Endometrial microvascular endothelial cells (primary cell): ENCODE results near the gene ARFGAP3. TPM values are rescaled to one million over a fixed set of nuclear protein-coding genes. Genes with fewer than 3 reads are reported as not detected.
"Not testable (repeated sequence)": the region's sequence is repeated elsewhere in the genome, so short reads cannot be mapped to it uniquely, and the experiment has no call there.

Experiments
- in situ Hi-C: cut with HindIII; loops from 2 replicates; pipeline ENCODE4 v1.10.0; 2017; ENCODE audit warnings: low sequenced_read_pairs, low pct_unique_long_range_greater_than_20kb; ENCODE audit errors: inconsistent ontology term
- total RNA-seq: library from RNA; depleted of rRNA; stranded (reverse); fragments of >200 nt; gene quantifications from one replicate; pipeline ENCODE4 v1.2.3, GENCODE V29; 2015; ENCODE audit errors: inconsistent ontology term

ARFGAP3 gene
- total RNA-seq, 1 donor from 2014 or later: 49.6 TPM

DNA sequence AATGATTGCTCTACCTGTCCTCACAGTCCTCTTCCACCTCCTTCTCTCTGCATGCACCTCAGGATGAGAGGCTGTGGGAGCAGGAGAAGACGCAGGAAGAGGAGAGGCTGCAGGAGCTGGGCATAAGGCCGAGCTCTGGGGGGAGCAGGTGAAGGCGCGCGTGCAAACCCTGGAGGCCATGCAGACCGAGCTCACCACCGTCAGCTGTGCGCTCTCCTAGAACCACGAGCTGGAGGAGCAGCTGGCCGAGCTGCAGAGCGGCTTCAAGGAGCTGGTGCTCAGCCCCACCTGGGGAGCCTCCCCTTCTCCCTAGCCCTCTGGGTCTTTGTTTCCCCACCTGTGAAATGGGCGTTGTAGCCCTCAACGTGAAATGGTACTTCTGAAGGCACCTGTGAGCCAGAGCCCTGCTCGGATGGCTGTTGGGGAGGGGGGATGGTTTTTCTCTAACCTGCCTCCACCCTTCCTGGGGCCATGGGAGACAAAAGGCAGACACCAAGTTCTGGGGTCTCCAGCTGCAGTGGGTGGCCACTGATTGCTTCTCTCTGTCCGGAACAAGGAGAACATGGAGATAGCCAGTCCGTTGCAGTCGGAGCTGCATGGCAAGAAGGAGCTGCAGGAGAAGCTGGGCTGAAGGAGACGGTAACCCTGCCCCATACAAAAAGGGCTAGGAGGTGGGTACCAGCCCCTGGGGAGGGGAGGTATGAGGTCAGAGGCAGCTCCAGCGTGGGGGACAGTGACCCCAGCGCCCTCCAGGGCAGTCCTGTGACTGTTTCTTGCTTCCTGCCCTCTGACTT, 71.2 kb downstream of the ARFGAP3 start:
- in situ Hi-C loops: no loop called here

DNA sequence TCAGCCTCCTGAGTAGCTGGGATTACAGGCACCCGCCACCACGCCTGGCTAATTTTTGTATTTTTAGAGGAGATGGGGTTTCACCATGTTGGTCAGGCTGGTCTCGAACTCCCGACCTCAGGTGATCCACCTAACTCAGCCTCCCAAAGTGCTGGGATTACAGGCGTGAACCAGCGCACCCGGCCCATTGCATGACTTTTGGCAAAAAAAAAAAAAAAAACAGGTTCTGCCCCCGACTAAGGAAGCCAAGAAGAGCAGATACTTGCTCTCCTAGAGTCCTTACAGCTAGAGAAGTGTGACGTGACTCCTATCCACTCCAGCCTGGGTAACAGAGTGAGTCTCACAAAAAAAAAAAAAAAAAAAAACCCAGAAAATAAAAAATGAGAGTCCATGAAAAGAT, 74.8 kb downstream of the ARFGAP3 start:
- in situ Hi-C loops: not testable (repeated sequence)

DNA sequence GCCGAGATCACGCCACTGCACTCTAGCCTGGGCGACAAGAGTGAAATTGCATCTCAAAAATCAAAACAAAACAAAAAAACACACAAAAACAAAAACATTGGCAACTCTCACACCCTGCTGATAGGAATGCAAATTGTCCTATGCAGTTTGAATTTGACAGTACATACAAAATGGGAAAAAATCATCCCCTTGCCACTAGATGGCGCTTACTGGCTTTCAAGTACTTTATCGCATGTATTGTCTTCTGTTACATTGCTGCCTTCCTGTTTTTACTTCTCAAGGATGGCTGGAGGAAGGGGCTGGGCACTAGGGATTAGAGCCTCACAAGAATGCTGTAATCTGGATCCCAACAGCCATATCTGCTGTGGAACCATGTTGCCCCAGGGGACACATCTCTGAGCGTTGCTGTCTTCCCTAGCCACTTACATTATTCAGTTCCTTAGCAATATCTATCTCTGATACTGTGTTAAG, 77.0 kb downstream of the ARFGAP3 start:
- in situ Hi-C loops: no loop called here

DNA sequence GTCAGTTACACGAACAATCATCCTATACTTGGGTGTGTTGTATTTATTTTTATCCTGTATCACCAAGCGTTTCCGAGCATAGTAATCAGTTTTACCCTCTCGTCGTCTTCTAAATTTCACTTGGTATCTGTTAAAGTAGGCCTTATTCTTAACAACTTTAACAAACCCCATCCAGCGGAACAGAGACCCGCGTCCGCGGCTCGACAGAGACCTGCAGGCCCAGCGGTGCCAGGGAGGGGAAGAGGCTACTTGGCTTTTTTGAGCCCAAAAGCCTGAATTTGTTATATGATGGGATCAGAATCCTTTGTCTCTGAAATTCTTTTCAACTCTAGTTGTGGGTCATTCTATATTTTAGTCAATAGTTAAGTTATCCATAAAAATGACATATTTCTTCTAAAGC, 79.9 kb downstream of the ARFGAP3 start:
- in situ Hi-C loops: no loop called here

DNA sequence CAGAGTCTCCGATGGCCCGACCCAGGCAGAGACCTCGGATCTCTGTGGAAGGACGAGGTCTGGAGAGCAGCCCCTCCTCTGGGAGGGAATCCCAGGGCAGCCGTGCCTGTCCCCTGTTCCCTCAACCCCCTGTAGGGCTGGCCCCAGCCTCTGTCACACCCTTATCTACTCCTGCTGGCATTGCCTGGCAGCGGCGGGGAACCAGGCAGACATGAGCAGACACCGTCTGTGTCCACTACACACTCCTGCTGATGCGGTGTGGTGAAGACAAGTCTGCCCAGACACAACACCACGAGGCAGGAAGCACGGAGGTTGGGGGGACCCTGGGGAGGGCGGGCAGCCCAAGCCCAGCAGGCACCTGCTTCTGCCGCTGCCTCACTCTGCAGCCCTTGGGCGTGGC, 83.9 kb downstream of the ARFGAP3 start:
- in situ Hi-C loops: no loop called here

DNA sequence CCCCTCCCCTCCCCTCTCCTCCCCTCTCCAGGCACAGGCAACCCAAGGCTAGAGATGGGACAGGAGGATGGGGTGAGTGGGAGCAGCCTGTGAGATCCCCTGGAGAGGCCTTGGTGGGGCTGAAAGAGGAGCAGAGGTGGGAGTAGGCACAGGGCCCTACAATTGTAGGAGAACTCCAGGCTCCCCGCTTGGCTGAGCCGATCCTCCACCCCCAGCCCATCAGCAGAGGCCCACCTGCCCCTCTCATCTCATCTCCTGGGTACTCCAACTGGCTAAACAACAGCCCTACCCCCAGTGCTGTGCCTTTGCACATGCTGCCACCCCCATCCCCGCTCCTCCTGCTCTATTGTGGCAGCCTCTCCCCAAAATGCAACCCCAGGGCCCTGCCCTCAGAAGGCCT, 84.4 kb downstream of the ARFGAP3 start:
- in situ Hi-C loops: no loop called here

DNA sequence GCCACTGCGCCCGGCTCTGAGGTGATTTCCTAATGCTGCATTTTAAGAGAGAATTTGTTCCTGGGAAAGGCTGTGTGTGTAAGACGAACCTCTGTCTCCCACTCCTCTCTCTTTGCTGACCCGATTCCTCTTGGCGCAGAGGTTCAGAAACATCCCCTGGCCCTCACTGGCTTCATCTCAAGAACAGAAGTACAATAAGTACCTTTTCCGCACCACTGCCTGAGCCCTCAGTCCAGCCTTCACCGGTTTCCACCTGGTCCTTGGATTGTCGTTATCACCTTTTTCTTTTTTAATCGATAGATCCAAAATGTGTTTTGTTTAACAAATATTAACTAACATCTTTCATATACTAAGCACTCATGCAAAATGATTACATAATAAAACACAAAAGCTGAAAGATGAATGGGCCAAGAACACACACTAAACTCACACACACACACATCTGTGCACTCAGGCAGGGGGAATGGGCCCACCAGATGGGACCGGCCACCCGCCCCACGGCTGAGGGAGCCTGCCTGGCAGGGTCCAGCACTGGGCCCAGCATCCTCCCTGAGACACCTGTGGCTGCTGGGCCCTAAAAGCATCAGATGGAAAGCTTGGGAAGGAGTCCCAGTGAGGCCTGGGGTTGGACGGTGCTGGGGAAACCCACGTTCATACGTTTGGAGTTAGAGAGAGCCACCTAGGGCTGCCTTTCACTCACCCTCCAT, 86.0 kb downstream of the ARFGAP3 start:
- in situ Hi-C loops: no loop called here

DNA sequence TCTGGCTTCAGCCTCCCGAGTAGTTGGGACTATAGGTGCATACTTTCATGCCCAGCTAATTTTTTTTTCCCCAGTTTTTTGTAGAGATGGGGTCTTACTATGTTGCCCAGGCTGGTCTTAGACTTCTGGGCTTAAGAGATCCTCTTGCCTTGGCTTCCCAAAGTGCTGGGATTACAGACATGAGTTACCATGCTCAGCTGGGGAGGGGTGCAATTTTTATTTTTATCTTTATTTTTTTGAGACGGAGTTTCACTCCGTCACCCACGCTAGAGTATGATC, 86.7 kb downstream of the ARFGAP3 start:
- in situ Hi-C loops: no loop called here

GRCh38 chr22:42769574-42770447, 87.3 kb downstream of the ARFGAP3 start:
- in situ Hi-C loops: no loop called here

GRCh38 chr22:42769238-42769573, 87.9 kb downstream of the ARFGAP3 start:
- in situ Hi-C loops: no loop called here

DNA sequence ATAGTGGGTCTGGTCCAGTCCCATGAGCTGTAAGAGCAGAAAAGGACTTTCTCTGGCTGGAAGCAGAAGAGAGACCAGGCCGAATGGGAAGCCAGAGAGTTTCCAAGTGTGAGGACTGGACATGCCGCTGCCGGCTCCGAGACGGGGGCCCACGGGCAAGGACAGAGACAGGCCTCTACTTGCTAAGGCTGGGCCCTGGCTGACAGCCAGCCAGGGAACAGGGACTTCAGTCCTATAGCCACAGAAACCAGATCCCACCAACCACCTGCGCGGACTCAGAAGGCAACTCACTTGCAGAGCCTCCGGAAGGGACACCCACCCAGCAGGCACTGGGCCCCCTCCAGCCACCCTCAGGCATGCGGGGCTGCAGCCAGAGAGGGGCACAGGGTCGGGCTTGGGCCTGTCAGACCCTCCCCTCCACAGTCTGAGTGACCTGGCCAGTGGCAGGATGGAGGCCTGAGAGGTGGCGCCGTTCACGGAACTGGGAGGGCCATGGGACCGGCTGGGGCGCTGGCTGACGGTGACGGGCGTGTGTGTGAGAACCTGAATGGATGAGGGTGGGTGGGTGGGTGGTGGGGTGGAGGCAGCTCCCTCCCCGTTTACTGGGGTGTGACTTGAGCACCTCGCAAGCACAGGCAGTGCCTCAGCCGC, 88.6 kb downstream of the ARFGAP3 start:
- in situ Hi-C loops: no loop called here

- in situ Hi-C loops: no loop called here
Measured at GRCh38 chr22:42766860-42767259, 90.2 kb downstream of the ARFGAP3 start.

DNA sequence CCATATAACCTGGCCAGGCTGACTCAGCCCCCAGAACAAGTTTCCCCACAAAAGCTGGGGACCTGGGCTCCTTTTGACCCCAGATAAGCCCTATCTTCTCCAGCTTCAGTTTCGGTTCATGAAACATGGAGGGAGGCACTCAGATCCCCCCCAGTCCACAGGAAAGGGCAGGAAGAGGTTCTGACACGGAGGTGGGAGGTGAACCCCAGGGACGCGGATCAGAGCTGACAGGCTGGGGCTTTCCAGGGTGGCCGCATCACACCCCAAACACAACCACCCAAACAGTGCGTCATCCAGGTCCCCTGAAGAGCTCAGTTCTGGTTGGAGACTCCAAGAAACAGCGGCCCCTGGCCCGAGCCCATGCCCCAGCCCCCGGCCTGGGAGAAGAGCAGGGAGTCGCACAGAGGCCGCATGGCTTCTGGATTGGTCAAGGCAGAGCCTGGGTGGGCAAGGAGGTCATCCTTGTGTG, 92.1 kb downstream of the ARFGAP3 start:
- in situ Hi-C loops: no loop called here

DNA sequence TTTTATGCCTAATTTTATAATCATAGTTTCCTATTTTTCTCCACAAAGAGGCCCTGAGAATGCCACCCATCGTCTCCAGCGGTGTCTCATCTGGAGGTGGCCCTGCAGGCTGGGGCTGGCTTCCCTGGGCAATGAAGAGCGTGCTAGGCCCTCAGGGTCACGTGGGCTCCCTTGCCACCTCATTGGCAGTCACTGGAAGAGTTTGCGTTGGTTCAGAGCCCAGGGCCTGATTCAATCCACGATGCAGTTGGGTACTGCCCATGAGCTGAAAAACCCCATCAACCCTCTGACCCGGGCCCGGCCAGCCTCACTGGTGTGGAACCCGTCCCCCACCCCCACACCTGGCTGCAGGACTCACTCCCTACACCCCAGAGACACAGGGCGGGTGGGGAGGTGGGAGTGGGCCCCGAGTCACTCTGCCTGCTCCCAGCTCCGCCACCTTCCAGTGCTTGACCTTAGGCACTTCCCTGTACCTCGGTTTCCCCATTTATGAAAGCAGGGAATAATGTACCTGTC, 93.0 kb downstream of the ARFGAP3 start:
- in situ Hi-C loops: no loop called here

- in situ Hi-C loops: no loop called here
Measured at GRCh38 chr22:42760806-42761565, 96.1 kb downstream of the ARFGAP3 start.

DNA sequence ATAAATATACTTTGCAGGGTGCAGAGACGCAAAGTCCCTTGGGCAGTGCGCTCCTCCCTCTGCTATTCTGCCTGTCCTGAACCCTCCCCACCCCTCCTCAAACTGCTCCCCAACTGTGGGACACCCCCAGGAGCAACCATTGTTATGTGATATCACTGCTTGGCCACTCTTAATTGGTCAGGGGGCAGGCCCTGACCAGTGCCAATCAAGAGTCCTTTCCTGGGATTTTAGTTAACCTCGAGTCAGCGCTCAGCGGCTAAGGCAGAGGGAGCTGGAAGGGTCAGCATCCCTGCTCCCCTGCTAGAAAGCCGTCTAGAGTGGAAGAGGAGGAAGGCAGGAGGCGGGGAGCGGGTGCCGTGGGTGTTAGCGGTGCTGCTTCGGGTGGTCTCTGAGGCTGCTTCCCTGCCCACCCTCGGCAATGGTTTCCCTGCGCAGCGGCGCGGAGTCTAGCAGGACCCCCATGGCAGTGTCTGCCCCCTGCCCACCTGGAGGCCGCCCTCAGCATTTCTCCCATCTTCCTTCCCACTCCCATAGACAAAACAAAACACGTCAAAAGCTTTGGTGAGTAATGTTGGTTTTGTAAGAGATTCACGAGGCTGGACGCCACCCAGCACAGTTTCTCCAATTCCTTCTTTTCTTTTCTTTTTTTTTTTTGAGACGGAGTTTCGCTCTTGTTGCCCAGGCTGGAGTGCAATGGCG, 98.0 kb downstream of the ARFGAP3 start:
- in situ Hi-C loops: no loop called here

DNA sequence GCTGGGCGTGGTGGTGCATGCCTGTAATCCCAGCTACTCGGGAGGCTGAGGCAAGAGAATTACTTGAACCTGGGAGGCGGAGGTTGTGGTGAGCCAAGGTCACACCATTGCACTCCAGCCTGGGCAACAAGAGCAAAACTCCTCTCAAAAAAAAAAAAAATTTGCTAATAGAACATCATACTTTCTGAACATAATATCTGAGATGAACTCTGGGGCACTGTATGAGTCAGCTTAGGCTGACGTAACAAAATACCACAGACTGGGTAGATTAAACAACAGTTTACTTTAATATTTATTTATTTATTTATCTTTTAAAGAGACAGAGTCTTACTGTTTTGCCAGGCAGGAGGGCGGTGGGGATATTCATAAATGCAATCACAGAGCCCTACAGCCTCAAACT, 101.5 kb downstream of the ARFGAP3 start:
- in situ Hi-C loops: not testable (repeated sequence)

DNA sequence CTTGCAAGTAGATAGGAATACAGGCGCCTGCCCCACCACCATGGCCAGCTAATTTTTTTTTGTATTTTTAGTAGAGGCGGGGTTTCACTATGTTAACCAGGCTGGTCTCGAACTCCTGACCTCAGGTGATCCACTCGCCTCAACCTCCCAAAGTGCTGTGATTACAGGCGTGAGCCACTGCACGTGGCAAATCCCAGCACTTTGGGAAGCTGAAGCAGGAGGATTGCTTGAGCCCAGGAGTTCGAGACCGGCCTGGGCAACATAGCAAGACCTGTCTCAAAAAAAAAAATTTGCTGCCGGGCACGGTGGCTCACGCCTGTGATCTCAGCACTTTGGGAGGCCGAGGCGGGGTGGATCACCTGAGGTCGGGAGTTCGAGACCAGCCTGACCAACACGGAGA, 102.0 kb downstream of the ARFGAP3 start:
- in situ Hi-C loops: not testable (repeated sequence)
